ENCODE results near the gene MAGEL2. TPM values are rescaled to one million over a fixed set of nuclear protein-coding genes. Genes with fewer than 3 reads are reported as not detected.

MAGEL2 gene
- total RNA-seq, 4 donors from 2014 or later: 0.20 to 0.60 (median 0.22) TPM; not detected in 1

GRCh38 chr15:23687143-23687470 lies 39.4 kb upstream of the MAGEL2 start, which contains the start of gene NDN:
Gene NDN, minus strand, starts transcription at chr15:23687305. Its CDS starts 88 bp downstream, at chr15:23687217.
- DNase-seq (ENCODE audit: low spot score in 2 of 2): no peak
- Histone ChIP-seq H3K27ac (peak within 1 kb of the TSS in 1 of 4 donors; percentile 54), H3K9me3 (peaks cover 0 to 3% (median 0%) of the 10 kb centered on the region in 4 donors), H3K4me3 (peak within 1 kb of the TSS; percentile 17 to 64 (median 42)), H3K4me1 (peaks cover 0 to 13% (median 0%) of the 10 kb centered on the region in 4 donors), H3K36me3 (no peaks in the 10 kb centered on the region), H3K27me3 (no peaks in the 10 kb centered on the region)
- peak in 1 of 2 donors; percentile 27 for TF ChIP-seq EP300 (IDR thresholded peaks at IDR 0.05)
- TF ChIP-seq CTCF (IDR thresholded peaks at IDR 0.05): no peak
- no peak for TF ChIP-seq POLR2A (IDR thresholded peaks at IDR 0.05)
- WGBS, 2 donors: 34% methylated on average over 37 of the region's 38 CpGs; no CpG with 5 or more reads in 1 of the 2 donors

- Histone ChIP-seq H3K4me3 (peak overlapping the region; percentile 17 to 64 (median 42)), H3K36me3 (no peaks in the 10 kb centered on the region), H3K27ac (peak overlapping the region in 1 of 4 donors; percentile 54), H3K4me1 (peaks cover 0 to 13% (median 0%) of the 10 kb centered on the region in 4 donors), H3K27me3 (no peaks in the 10 kb centered on the region), H3K9me3 (peaks cover 0 to 3% (median 0%) of the 10 kb centered on the region in 4 donors)
- TF ChIP-seq EP300 (IDR thresholded peaks at IDR 0.05) (no peak), POLR2A (IDR thresholded peaks at IDR 0.05) (no peak), CTCF (IDR thresholded peaks at IDR 0.05) (no peak)
- DNase-seq (ENCODE audit: low spot score in 2 of 2): no peak
- 24 to 40% methylated on average over 29 to 34 of the region's 57 CpGs for WGBS, 2 donors
Observed at GRCh38 chr15:23686466-23687142, 38.9 kb upstream of the MAGEL2 start.

- TF ChIP-seq POLR2A (IDR thresholded peaks at IDR 0.05) (no peak), EP300 (IDR thresholded peaks at IDR 0.05) (no peak), CTCF (IDR thresholded peaks at IDR 0.05) (no peak)
- no peak overlapping the region for H3K4me3 ChIP-seq
- 54 to 66% methylated on average over 3 of the region's 3 CpGs for WGBS, 2 donors
- no peaks in the 10 kb centered on the region for H3K36me3 ChIP-seq
- no peaks in the 10 kb centered on the region for H3K27me3 ChIP-seq
- no peak for DNase-seq (ENCODE audit: low spot score in 2 of 2)
- no peak overlapping the region for H3K27ac ChIP-seq
- no peaks in the 10 kb centered on the region for H3K4me1 ChIP-seq
- H3K9me3 ChIP-seq: no peaks in the 10 kb centered on the region
Observed at GRCh38 chr15:23671481-23671880, 23.8 kb upstream of the MAGEL2 start.

GRCh38 chr15:23670970-23671369 lies 23.3 kb upstream of the MAGEL2 start:
- no peak overlapping the region for H3K4me3 ChIP-seq
- DNase-seq (ENCODE audit: low spot score in 2 of 2): no peak
- H3K4me1 ChIP-seq: no peaks in the 10 kb centered on the region
- TF ChIP-seq POLR2A (IDR thresholded peaks at IDR 0.05) (no peak), CTCF (IDR thresholded peaks at IDR 0.05) (no peak), EP300 (IDR thresholded peaks at IDR 0.05) (no peak)
- WGBS, 2 donors: 79 to 88% methylated on average over 1 of the region's 1 CpG
- H3K36me3 ChIP-seq: no peaks in the 10 kb centered on the region
- no peak overlapping the region for H3K27ac ChIP-seq
- H3K27me3 ChIP-seq: no peaks in the 10 kb centered on the region
- no peaks in the 10 kb centered on the region for H3K9me3 ChIP-seq

GRCh38 chr15:23663232-23663631 lies 15.6 kb upstream of the MAGEL2 start:
- Histone ChIP-seq H3K27me3 (no peaks in the 10 kb centered on the region), H3K9me3 (no peaks in the 10 kb centered on the region), H3K4me3 (no peak overlapping the region), H3K27ac (no peak overlapping the region), H3K4me1 (no peaks in the 10 kb centered on the region), H3K36me3 (no peaks in the 10 kb centered on the region)
- no peak for DNase-seq (ENCODE audit: low spot score in 2 of 2)
- 64 to 68% methylated on average over 2 of the region's 2 CpGs for WGBS, 2 donors
- TF ChIP-seq POLR2A (IDR thresholded peaks at IDR 0.05) (no peak), EP300 (IDR thresholded peaks at IDR 0.05) (no peak), CTCF (IDR thresholded peaks at IDR 0.05) (no peak)

All from tibial nerve (tissue), 4 donors.